Measurements from ENCODE around the gene IL17RA.

GRCh38 chr22:17083811-17084441 is 874 bp upstream of the IL17RA start:
- TF ChIP-seq EZH2 (IDR thresholded peaks at IDR 0.05; ENCODE audit: borderline replicate concordance, low read length) = no peak
- TF ChIP-seq, protein P1, sequence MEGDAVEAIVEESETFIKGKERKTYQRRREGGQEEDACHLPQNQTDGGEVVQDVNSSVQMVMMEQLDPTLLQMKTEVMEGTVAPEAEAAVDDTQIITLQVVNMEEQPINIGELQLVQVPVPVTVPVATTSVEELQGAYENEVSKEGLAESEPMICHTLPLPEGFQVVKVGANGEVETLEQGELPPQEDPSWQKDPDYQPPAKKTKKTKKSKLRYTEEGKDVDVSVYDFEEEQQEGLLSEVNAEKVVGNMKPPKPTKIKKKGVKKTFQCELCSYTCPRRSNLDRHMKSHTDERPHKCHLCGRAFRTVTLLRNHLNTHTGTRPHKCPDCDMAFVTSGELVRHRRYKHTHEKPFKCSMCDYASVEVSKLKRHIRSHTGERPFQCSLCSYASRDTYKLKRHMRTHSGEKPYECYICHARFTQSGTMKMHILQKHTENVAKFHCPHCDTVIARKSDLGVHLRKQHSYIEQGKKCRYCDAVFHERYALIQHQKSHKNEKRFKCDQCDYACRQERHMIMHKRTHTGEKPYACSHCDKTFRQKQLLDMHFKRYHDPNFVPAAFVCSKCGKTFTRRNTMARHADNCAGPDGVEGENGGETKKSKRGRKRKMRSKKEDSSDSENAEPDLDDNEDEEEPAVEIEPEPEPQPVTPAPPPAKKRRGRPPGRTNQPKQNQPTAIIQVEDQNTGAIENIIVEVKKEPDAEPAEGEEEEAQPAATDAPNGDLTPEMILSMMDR (IDR thresholded peaks at IDR 0.05; ENCODE audit: low read length) = no peak

All from OCI-LY1 (cell line).